Measurements from ENCODE around the gene FGF2. TPM values are rescaled to one million over a fixed set of nuclear protein-coding genes. Genes with fewer than 3 reads are reported as not detected.

Gene FGF2
- total RNA-seq, result 26.3 and 30.0 TPM in 2 replicates

GRCh38 chr4:122826553-122827257 lies at the start of gene FGF2:
Gene FGF2 (plus strand): TSS chr4:122826831. CDS start chr4:122827175, 344 bp downstream.

DNA sequence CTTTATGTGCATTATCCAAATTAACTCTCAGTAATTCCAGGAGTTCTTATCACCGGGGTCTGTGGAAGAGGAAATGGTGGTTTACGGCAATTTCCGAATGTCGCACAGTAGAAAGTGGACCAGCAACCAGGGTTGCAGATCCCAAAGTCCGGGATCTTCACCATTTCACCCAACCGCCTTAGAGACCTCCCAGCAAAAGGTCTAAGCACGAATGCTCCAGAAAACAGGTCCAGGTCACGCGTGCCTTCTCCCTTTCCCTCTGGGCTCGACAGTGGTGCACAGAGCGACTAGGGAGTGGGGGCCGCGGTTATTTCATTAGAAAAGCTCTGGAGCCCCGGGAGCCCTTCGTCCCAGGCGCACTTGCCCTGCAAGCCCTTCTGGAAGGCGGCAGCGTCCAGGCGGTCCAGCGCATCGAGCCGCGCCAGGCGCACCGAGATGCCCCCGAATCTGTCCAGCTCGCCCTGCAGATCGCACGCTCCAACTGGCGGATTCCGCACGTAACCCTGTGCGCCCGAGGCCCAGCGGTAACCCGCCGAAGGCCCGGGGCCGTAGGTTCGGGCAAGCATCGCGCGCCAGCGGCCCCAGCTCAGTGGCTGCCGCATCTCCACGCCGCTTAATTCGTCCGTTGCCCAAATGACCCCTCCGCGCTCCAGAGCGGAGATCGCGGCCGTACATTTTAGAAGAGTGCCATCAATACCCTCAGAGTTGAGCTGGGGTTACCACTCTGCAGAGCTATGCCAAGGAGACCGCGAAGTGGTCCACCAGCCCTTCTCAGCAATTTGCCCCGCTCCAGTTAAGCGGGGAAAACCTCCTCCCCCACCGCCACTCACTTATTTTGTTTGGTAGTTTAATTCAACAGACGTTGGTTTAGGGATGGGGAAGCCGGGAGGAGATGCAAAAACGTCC lies 95.6 kb downstream of the FGF2 start, which contains the start of gene NUDT6:
NUDT6 (minus strand) TSS at position 627 of the 906 bp plus-strand sequence; CDS start at position 602, 25 bp downstream.

Other genes starting within 250 kb of the FGF2 start
- not detected in 2 replicates for gene IL21, start 205.8 kb upstream of the FGF2 start, total RNA-seq
- 2.8 and 4.2 TPM in 2 replicates for gene BBS12, start 94.1 kb upstream of the FGF2 start, total RNA-seq
- 6.6 and 6.9 TPM in 2 replicates for gene NUDT6, start 95.8 kb downstream of the FGF2 start, total RNA-seq

Data from thoracic aorta endothelial cell (primary cell).